Lung (tissue), 12 donors: ENCODE results near the gene CD3G. TPM values are rescaled to one million over a fixed set of nuclear protein-coding genes. Genes with fewer than 3 reads are reported as not detected.

Source experiments
- ATAC-seq: fragments of 200-7000 bp; cut with Tn5 transposase; one replicate; pipeline ENCODE4 v1.9.1; 2020; ENCODE audit warnings: moderate number of reproducible peaks; ENCODE audit not compliant: insufficient read depth, low FRiP score
- DNase-seq, 3 donors: peaks; one replicate each; pipeline ENCODE4 v3.0.0-alpha.2; 2013 to 2017
- H3K27ac ChIP-seq, 2 donors: one replicate each; pipeline ENCODE4 v1.5.1; 2013; ENCODE audit warnings: mild to moderate bottlenecking in 2 of 2, moderate library complexity in 2 of 2, control low read depth in 1 of 2, inconsistent platforms in 1 of 2, low read depth in 1 of 2, low read length in 1 of 2
- H3K27me3 ChIP-seq, 3 donors: one replicate each; pipeline ENCODE4 v1.5.1; 2013; ENCODE audit warnings: low read length in 2 of 3; ENCODE audit not compliant: control insufficient read depth in 3 of 3, insufficient read depth in 3 of 3
- H3K36me3 ChIP-seq, 4 donors: one replicate each; pipeline ENCODE4 v1.5.1; 2013; ENCODE audit warnings: low read length in 4 of 4, mild to moderate bottlenecking in 1 of 4, moderate library complexity in 1 of 4; ENCODE audit not compliant: control insufficient read depth in 4 of 4, insufficient read depth in 4 of 4
- H3K4me1 ChIP-seq, 5 donors: one replicate each; pipeline ENCODE4 v1.5.1; 2013; ENCODE audit warnings: low read length in 5 of 5, mild to moderate bottlenecking in 2 of 5, moderate library complexity in 1 of 5; ENCODE audit not compliant: control insufficient read depth in 5 of 5, insufficient read depth in 5 of 5
- H3K4me3 ChIP-seq: one replicate; pipeline ENCODE4 v1.5.1; 2013; ENCODE audit warnings: mild to moderate bottlenecking, control low read depth, moderate library complexity
- H3K9ac ChIP-seq, 2 donors: one replicate each; pipeline ENCODE4 v1.5.1; 2013; ENCODE audit warnings: low read length in 2 of 2, control low read depth in 1 of 2; ENCODE audit not compliant: insufficient read depth in 1 of 2
- H3K9me3 ChIP-seq, 4 donors: one replicate each; pipeline ENCODE4 v1.5.1; 2013; ENCODE audit warnings: low read length in 3 of 4, mild to moderate bottlenecking in 1 of 4, moderate library complexity in 1 of 4; ENCODE audit not compliant: control insufficient read depth in 4 of 4, insufficient read depth in 3 of 4
- CTCF ChIP-seq: IDR thresholded peaks from 2 replicates; pipeline ENCODE4 v1.5.1; 2012; ENCODE audit warnings: mild to moderate bottlenecking; ENCODE audit errors: control extremely low read depth, extremely low read depth
- WGBS, 2 donors: extraction: QIAGEN DNeasy Blood & Tissue Kit; methylation state at CpG; one replicate each; pipeline ENCODE4 v1.1.7; 2013; 5-methylcytosine and 5-hydroxymethylcytosine counted together
- polyA plus RNA-seq, 2 donors: library from polyadenylated mRNA; stranded (reverse); fragments of 200-250 nt; gene quantifications; one replicate each; pipeline ENCODE4 v1.2.1, GENCODE V29; 2013
- total RNA-seq, 2 donors: library from RNA; depleted of rRNA in 1 of 2; stranded (reverse); fragments of >200 nt in 1 of 2; gene quantifications; one replicate each; pipeline ENCODE4 v1.2.1, GENCODE V29; 2014 to 2021
- donor health status: control.
- donor health status: control.
- donor health status: Bipolar disorder and iron deficiency.
- donor health status: healthy.
- donor health status: DM: yes; HTN: yes; CAD: no.

Gene CD3G
- total and polyA plus RNA-seq, 4 donors: 0.55 to 2.7 (median 1.1) TPM

GRCh38 chr11:118321386-118322082 is 22.6 kb upstream of the CD3G start:
- TF ChIP-seq CTCF: no peak
- H3K9ac ChIP-seq: no peak overlapping the region
- WGBS, 2 donors: 55 to 62% methylated on average over 5 of the region's 5 CpGs
- H3K27ac ChIP-seq: no peak overlapping the region
- H3K4me1 ChIP-seq: peaks cover 0 to 12% (median 5%) of the 10 kb centered on the region in 5 donors
- ATAC-seq (no peak), DNase-seq (no peak)
- no peaks in the 10 kb centered on the region for H3K9me3 ChIP-seq
- H3K27me3 ChIP-seq: no peaks in the 10 kb centered on the region
- H3K36me3 ChIP-seq: no peaks in the 10 kb centered on the region
- H3K4me3 ChIP-seq: no peak overlapping the region

- no peak overlapping the region for H3K9ac ChIP-seq
- ATAC-seq (no peak), DNase-seq (no peak)
- WGBS, 2 donors: 95 to 98% methylated on average over 19 of the region's 19 CpGs
- H3K9me3 ChIP-seq: no peaks in the 10 kb centered on the region
- no peak overlapping the region for H3K4me3 ChIP-seq
- H3K4me1 ChIP-seq: peaks cover 0 to 5% (median 0%) of the 10 kb centered on the region in 5 donors
- H3K27me3 ChIP-seq: no peaks in the 10 kb centered on the region
- no peaks in the 10 kb centered on the region for H3K36me3 ChIP-seq
- H3K27ac ChIP-seq: no peak overlapping the region
- TF ChIP-seq CTCF: no peak
Observed at GRCh38 chr11:118322721-118323120, 21.4 kb upstream of the CD3G start.

GRCh38 chr11:118325283-118325682 is 18.9 kb upstream of the CD3G start:
- no peak for TF ChIP-seq CTCF
- DNase-seq: no peak
- no peaks in the 10 kb centered on the region for H3K9me3 ChIP-seq
- H3K4me1 ChIP-seq: peaks cover 0 to 4% (median 0%) of the 10 kb centered on the region in 5 donors
- no peak overlapping the region for H3K9ac ChIP-seq
- H3K27ac ChIP-seq: no peak overlapping the region
- H3K36me3 ChIP-seq: no peaks in the 10 kb centered on the region
- no peaks in the 10 kb centered on the region for H3K27me3 ChIP-seq
- no peak overlapping the region for H3K4me3 ChIP-seq
- no peak for ATAC-seq

- Histone ChIP-seq H3K4me3 (no peak overlapping the region), H3K9ac (no peak overlapping the region), H3K9me3 (no peaks in the 10 kb centered on the region), H3K27me3 (no peaks in the 10 kb centered on the region), H3K27ac (no peak overlapping the region), H3K4me1 (no peaks in the 10 kb centered on the region), H3K36me3 (no peaks in the 10 kb centered on the region)
- no peak for DNase-seq
- ATAC-seq: no peak
- TF ChIP-seq CTCF: no peak
Observed at GRCh38 chr11:118328745-118329144, 15.4 kb upstream of the CD3G start.
